Measurements from ENCODE around the gene CCDC158. TPM values are rescaled to one million over a fixed set of nuclear protein-coding genes. Genes with fewer than 3 reads are reported as not detected.

CCDC158 gene
- total RNA-seq, 1 donor from 2014 or later, result not detected

GRCh38 chr4:76342803-76343202 is 78.1 kb downstream of the CCDC158 start:
- Mint-ChIP-seq H3K4me3 (ENCODE audit: unreplicated experiment) (no peak overlapping the region), H3K27me3 (ENCODE audit: low read depth) (peaks cover 7% of the 10 kb centered on the region), H3K4me1 (ENCODE audit: low read depth) (peaks cover 21% of the 10 kb centered on the region), H3K9me3 (ENCODE audit: low read depth) (no peaks in the 10 kb centered on the region), H3K27ac (ENCODE audit: unreplicated experiment) (no peak overlapping the region), H3K36me3 (ENCODE audit: low read depth) (peaks cover 2% of the 10 kb centered on the region)
- DNase-seq (ENCODE audit: low spot score), result no peak
- no peak for TF ChIP-seq CTCF (IDR thresholded peaks at IDR 0.05)

- no peak for TF ChIP-seq CTCF (IDR thresholded peaks at IDR 0.05)
- H3K4me3 Mint-ChIP-seq (ENCODE audit: unreplicated experiment), result no peak overlapping the region
- peaks cover 7% of the 10 kb centered on the region for H3K27me3 Mint-ChIP-seq (ENCODE audit: low read depth)
- peaks cover 21% of the 10 kb centered on the region for H3K4me1 Mint-ChIP-seq (ENCODE audit: low read depth)
- H3K36me3 Mint-ChIP-seq (ENCODE audit: low read depth), result no peaks in the 10 kb centered on the region
- H3K9me3 Mint-ChIP-seq (ENCODE audit: low read depth), result no peaks in the 10 kb centered on the region
- H3K27ac Mint-ChIP-seq (ENCODE audit: unreplicated experiment), result no peak overlapping the region
- no peak for DNase-seq (ENCODE audit: low spot score)
Observed at GRCh38 chr4:76342191-76342590, 78.8 kb downstream of the CCDC158 start.

- TF ChIP-seq CTCF (IDR thresholded peaks at IDR 0.05), result no peak
- no peak for DNase-seq (ENCODE audit: low spot score)
- no peaks in the 10 kb centered on the region for H3K9me3 Mint-ChIP-seq (ENCODE audit: low read depth)
Observed at GRCh38 chr4:76341063-76341462, 79.9 kb downstream of the CCDC158 start.

GRCh38 chr4:76339364-76339763 is 81.6 kb downstream of the CCDC158 start:
- Mint-ChIP-seq H3K36me3 (ENCODE audit: low read depth) (no peaks in the 10 kb centered on the region), H3K4me3 (ENCODE audit: unreplicated experiment) (no peak overlapping the region), H3K9me3 (ENCODE audit: low read depth) (peaks cover 3% of the 10 kb centered on the region), H3K4me1 (ENCODE audit: low read depth) (peaks cover 21% of the 10 kb centered on the region), H3K27ac (ENCODE audit: unreplicated experiment) (no peak overlapping the region), H3K27me3 (ENCODE audit: low read depth) (peaks cover 5% of the 10 kb centered on the region)
- no peak for TF ChIP-seq CTCF (IDR thresholded peaks at IDR 0.05)
- DNase-seq (ENCODE audit: low spot score), result no peak

More at GRCh38 chr4:76341063-76341462, 79.9 kb downstream of the CCDC158 start:
- Mint-ChIP-seq H3K4me1 (ENCODE audit: low read depth) (peaks cover 21% of the 10 kb centered on the region), H3K27me3 (ENCODE audit: low read depth) (peaks cover 7% of the 10 kb centered on the region), H3K4me3 (ENCODE audit: unreplicated experiment) (no peak overlapping the region), H3K36me3 (ENCODE audit: low read depth) (no peaks in the 10 kb centered on the region), H3K27ac (ENCODE audit: unreplicated experiment) (peak overlapping the region; percentile 82)

- no peak for DNase-seq (ENCODE audit: low spot score)
- H3K4me1 Mint-ChIP-seq (ENCODE audit: low read depth), result peaks cover 10% of the 10 kb centered on the region
- peaks cover 17% of the 10 kb centered on the region for H3K27me3 Mint-ChIP-seq (ENCODE audit: low read depth)
- peaks cover 3% of the 10 kb centered on the region for H3K9me3 Mint-ChIP-seq (ENCODE audit: low read depth)
- no peaks in the 10 kb centered on the region for H3K36me3 Mint-ChIP-seq (ENCODE audit: low read depth)
- no peak for TF ChIP-seq CTCF (IDR thresholded peaks at IDR 0.05)
- H3K4me3 Mint-ChIP-seq (ENCODE audit: unreplicated experiment), result no peak overlapping the region
- no peak overlapping the region for H3K27ac Mint-ChIP-seq (ENCODE audit: unreplicated experiment)
Observed at GRCh38 chr4:76334885-76335284, 86.1 kb downstream of the CCDC158 start.

All from chondrocyte (in vitro differentiated cells).